Neural progenitor cell (in vitro differentiated cells): ENCODE results near the gene SPATA16. TPM values are rescaled to one million over a fixed set of nuclear protein-coding genes. Genes with fewer than 3 reads are reported as not detected.
"Not testable (repeated sequence)": the region's sequence is repeated elsewhere in the genome, so short reads cannot be mapped to it uniquely, and the experiment has no call there.

Experiments used
- DNase-seq: peaks from one replicate; pipeline ENCODE4 v3.0.0-alpha.2; 2016; ENCODE audit warnings: low spot score
- H2AFZ ChIP-seq: fragments of 200-600 bp; sonication (generic); replicated peaks from 2 replicates; pipeline ENCODE4 v1.6.1; 2016; ENCODE audit warnings: antibody characterized with exemption
- H3F3A ChIP-seq: fragments of 200-600 bp; sonication (generic); 2 replicates; pipeline ENCODE4 v1.6.1; 2016; ENCODE audit warnings: antibody characterized with exemption, low read depth
- H3K27ac ChIP-seq: fragments of 200-600 bp; sonication (generic); 2 replicates; pipeline ENCODE4 v1.5.1; 2016; ENCODE audit warnings: mild to moderate bottlenecking
- H3K27me3 ChIP-seq: fragments of 200-600 bp; sonication (generic); 2 replicates; pipeline ENCODE4 v1.6.1; 2016; ENCODE audit warnings: mild to moderate bottlenecking, moderate library complexity
- H3K36me3 ChIP-seq: fragments of 200-600 bp; sonication (generic); 2 replicates; pipeline ENCODE4 v1.5.1; 2016
- H3K4me1 ChIP-seq: fragments of 200-600 bp; sonication (generic); 2 replicates; pipeline ENCODE4 v1.6.1; 2016; ENCODE audit warnings: mixed run types
- H3K4me2 ChIP-seq: fragments of 200-600 bp; sonication (generic); 2 replicates; pipeline ENCODE4 v1.6.1; 2016
- H3K4me3 ChIP-seq: fragments of 200-600 bp; sonication (generic); 2 replicates; pipeline ENCODE4 v1.5.1; 2016
- H3K79me2 ChIP-seq: fragments of 200-600 bp; sonication (generic); 2 replicates; pipeline ENCODE4 v1.6.1; 2016; ENCODE audit warnings: low read depth
- H3K9ac ChIP-seq: fragments of 200-600 bp; sonication (generic); 2 replicates; pipeline ENCODE4 v1.6.1; 2016
- H3K9me3 ChIP-seq: fragments of 200-600 bp; sonication (generic); 2 replicates; pipeline ENCODE4 v1.5.1; 2016; ENCODE audit warnings: low read depth
- H4K20me1 ChIP-seq: fragments of 200-600 bp; sonication (generic); 2 replicates; pipeline ENCODE4 v1.6.1; 2016; ENCODE audit warnings: low read depth
- H3K27ac Mint-ChIP-seq: 3 replicates; pipeline ENCODE4 v1.8.0; 2021; ENCODE audit warnings: mixed read lengths
- H3K27me3 Mint-ChIP-seq: 2 replicates; pipeline ENCODE4 v1.8.0; 2022; ENCODE audit warnings: low read depth, mild to moderate bottlenecking, inconsistent platforms, moderate library complexity, mixed read lengths; ENCODE audit not compliant: insufficient read depth
- H3K36me3 Mint-ChIP-seq: 3 replicates; pipeline ENCODE4 v1.8.0; 2021; ENCODE audit warnings: mixed read lengths
- H3K4me1 Mint-ChIP-seq: 3 replicates; pipeline ENCODE4 v1.8.0; 2021; ENCODE audit warnings: mixed read lengths
- H3K4me3 Mint-ChIP-seq: 3 replicates; pipeline ENCODE4 v1.8.0; 2021; ENCODE audit warnings: mild to moderate bottlenecking, moderate library complexity, mixed read lengths
- H3K9me3 Mint-ChIP-seq: 3 replicates; pipeline ENCODE4 v1.8.0; 2020; ENCODE audit warnings: mixed read lengths
- EZH2 ChIP-seq: fragments of 200-600 bp; sonication (generic); IDR thresholded peaks from 2 replicates; pipeline ENCODE4 v1.6.1; 2017; ENCODE audit warnings: antibody characterized with exemption, mild to moderate bottlenecking, moderate library complexity
- EZH2phosphoT487 ChIP-seq: fragments of 200-600 bp; sonication (generic); IDR thresholded peaks from 2 replicates; pipeline ENCODE4 v1.6.1; 2017; ENCODE audit warnings: antibody characterized with exemption
- total RNA-seq: library from RNA; depleted of rRNA; stranded (reverse); fragments of >200 nt; gene quantifications from 2 replicates; pipeline ENCODE4 v1.2.3, GENCODE V29; 2015; ENCODE audit warnings: low replicate concordance
- TF ChIP-seq, protein P1 (sequence below): fragments of 200-600 bp; sonication (generic); IDR thresholded peaks from 2 replicates; pipeline ENCODE4 v1.5.1; 2017; ENCODE audit warnings: antibody characterized with exemption, mild to moderate bottlenecking

Gene SPATA16
- total RNA-seq, 1 donor from 2014 or later = not detected

DNA sequence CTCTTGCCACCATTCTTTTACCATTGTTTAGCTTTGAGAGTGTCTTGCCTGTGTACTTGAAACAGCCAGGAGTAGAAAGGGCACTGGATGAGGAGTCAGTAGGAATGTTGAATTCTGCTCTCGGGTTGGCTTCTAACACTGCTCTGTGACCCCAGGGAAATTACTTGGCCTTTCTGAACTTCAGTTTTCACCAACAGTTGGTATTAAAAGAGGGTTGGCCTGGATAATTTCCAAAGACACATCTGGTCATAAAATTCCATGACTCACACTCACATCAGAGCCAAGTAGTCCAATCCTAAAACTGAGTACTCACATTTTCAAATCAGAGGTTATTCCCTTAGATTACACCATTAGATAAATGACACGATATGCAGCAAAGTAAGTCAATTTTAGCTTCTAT, 248.9 kb downstream of the SPATA16 start:
- peaks cover 14% of the 10 kb centered on the region for H3K9me3 Mint-ChIP-seq

DNA sequence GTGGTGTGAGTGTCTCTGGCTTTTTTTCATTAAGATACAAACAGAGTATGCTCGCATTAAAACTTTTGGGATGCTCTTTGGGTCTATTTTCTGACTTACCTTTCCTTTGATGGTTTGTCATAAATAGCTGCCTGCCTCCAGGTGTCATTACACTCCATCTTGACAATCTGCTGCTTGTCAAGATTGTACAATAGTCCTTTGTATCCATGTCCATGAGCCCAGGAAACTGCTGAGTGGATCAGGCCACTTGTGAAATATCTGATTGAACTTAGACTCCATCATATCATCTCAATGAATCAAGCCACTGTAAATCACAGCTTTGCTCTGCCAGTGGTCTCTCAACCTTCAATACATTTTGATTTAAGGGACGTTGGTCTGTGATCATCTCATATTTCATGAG, 255.3 kb downstream of the SPATA16 start:
- Histone ChIP-seq H3K36me3 (no peaks in the 10 kb centered on the region), H3K27ac (no peak overlapping the region), H3K4me1 (no peaks in the 10 kb centered on the region), H3F3A (no peaks in the 10 kb centered on the region), H3K4me2 (no peak overlapping the region), H3K27me3 (no peaks in the 10 kb centered on the region), H3K9ac (no peak overlapping the region), H3K4me3 (no peak overlapping the region), H3K9me3 (no peaks in the 10 kb centered on the region), H3K79me2 (no peaks in the 10 kb centered on the region), H2AFZ (no peak overlapping the region), H4K20me1 (no peaks in the 10 kb centered on the region)
- Mint-ChIP-seq H3K36me3 (peaks cover 3% of the 10 kb centered on the region), H3K4me3 (no peak overlapping the region), H3K4me1 (no peaks in the 10 kb centered on the region), H3K27ac (no peak overlapping the region), H3K27me3 (peaks cover 5% of the 10 kb centered on the region), H3K9me3 (peaks cover 19% of the 10 kb centered on the region)
- TF ChIP-seq, protein P1, sequence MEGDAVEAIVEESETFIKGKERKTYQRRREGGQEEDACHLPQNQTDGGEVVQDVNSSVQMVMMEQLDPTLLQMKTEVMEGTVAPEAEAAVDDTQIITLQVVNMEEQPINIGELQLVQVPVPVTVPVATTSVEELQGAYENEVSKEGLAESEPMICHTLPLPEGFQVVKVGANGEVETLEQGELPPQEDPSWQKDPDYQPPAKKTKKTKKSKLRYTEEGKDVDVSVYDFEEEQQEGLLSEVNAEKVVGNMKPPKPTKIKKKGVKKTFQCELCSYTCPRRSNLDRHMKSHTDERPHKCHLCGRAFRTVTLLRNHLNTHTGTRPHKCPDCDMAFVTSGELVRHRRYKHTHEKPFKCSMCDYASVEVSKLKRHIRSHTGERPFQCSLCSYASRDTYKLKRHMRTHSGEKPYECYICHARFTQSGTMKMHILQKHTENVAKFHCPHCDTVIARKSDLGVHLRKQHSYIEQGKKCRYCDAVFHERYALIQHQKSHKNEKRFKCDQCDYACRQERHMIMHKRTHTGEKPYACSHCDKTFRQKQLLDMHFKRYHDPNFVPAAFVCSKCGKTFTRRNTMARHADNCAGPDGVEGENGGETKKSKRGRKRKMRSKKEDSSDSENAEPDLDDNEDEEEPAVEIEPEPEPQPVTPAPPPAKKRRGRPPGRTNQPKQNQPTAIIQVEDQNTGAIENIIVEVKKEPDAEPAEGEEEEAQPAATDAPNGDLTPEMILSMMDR = no peak
- TF ChIP-seq EZH2phosphoT487 (no peak), EZH2 (no peak)
- DNase-seq = no peak

More for the DNA sequence above, 248.9 kb downstream of the SPATA16 start:
- no peaks in the 10 kb centered on the region for H3K27me3 Mint-ChIP-seq
- Histone ChIP-seq H4K20me1 (no peaks in the 10 kb centered on the region), H3K4me2 (no peak overlapping the region), H3K27me3 (no peaks in the 10 kb centered on the region), H3K4me3 (no peak overlapping the region), H3K9ac (no peak overlapping the region), H3K27ac (no peak overlapping the region), H3K36me3 (no peaks in the 10 kb centered on the region), H3F3A (no peaks in the 10 kb centered on the region), H3K79me2 (no peaks in the 10 kb centered on the region), H2AFZ (no peak overlapping the region), H3K4me1 (no peaks in the 10 kb centered on the region), H3K9me3 (no peaks in the 10 kb centered on the region)
- H3K4me1 Mint-ChIP-seq = no peaks in the 10 kb centered on the region
- no peak overlapping the region for H3K4me3 Mint-ChIP-seq
- TF ChIP-seq EZH2 (no peak), EZH2phosphoT487 (no peak)
- TF ChIP-seq, protein P1 = no peak
- no peak for DNase-seq
- no peak overlapping the region for H3K27ac Mint-ChIP-seq
- no peaks in the 10 kb centered on the region for H3K36me3 Mint-ChIP-seq

DNA sequence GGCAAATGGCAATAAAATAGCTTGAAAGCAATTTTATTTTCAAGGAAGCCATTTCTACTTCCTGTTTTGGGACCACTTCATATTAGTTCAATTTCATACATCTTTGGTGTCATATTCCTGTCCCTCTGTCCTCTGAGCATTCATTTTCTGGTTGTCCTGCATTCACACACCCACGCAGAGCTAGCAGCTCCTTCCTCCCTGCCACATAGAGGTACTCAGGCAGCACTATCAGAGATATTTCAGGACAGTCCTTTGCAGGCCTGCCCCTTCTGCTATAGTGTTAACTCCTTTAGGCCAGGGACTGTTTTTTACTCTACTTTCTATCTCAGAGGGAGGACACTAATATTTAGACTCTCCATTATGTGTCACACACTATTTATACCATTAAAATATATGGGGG, 258.5 kb downstream of the SPATA16 start:
- Mint-ChIP-seq H3K9me3 (peaks cover 22% of the 10 kb centered on the region), H3K4me3 (no peak overlapping the region), H3K36me3 (peaks cover 8% of the 10 kb centered on the region), H3K27ac (no peak overlapping the region), H3K27me3 (peaks cover 5% of the 10 kb centered on the region), H3K4me1 (peaks cover 2% of the 10 kb centered on the region)
- Histone ChIP-seq H3K36me3 (no peaks in the 10 kb centered on the region), H3K27me3 (no peaks in the 10 kb centered on the region), H3K9me3 (no peaks in the 10 kb centered on the region), H3K4me2 (no peak overlapping the region), H3F3A (no peaks in the 10 kb centered on the region), H3K4me3 (no peak overlapping the region), H3K4me1 (no peaks in the 10 kb centered on the region), H2AFZ (no peak overlapping the region), H4K20me1 (no peaks in the 10 kb centered on the region), H3K9ac (no peak overlapping the region), H3K27ac (no peak overlapping the region), H3K79me2 (no peaks in the 10 kb centered on the region)
- no peak for TF ChIP-seq EZH2phosphoT487
- no peak for TF ChIP-seq EZH2
- TF ChIP-seq, protein P1 = no peak
- no peak for DNase-seq

DNA sequence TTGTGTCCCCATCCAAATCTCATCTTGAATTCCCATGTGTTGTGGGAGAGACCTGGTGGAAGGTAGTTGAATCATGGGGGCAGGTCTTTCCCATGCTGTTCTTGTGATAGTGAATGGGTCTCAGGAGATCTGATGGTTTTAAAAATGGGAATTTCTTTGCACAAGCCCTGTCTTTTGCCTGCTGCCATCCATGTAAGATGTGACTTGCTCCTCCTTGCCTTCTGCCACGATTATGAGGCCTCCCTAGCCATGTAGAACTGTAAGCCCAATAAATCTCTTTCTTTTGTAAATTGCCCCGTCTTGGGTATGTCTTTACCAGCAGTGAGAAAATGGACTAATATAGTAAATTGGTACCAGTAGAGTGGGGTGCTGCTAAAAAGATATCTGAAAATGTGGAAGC, 261.7 kb downstream of the SPATA16 start:
- H3K27ac Mint-ChIP-seq, H3K4me3 Mint-ChIP-seq, H3K4me3 ChIP-seq, H3K4me2 ChIP-seq, H3K36me3 ChIP-seq, H3K9ac ChIP-seq, H3K4me1 ChIP-seq, H3K27me3 ChIP-seq, H2AFZ ChIP-seq, H4K20me1 ChIP-seq, H3K27ac ChIP-seq, H3K36me3 Mint-ChIP-seq, H3K9me3 ChIP-seq, H3K27me3 Mint-ChIP-seq, DNase-seq, H3K79me2 ChIP-seq, H3F3A ChIP-seq: not testable (repeated sequence)
- peaks cover 17% of the 10 kb centered on the region for H3K4me1 Mint-ChIP-seq
- H3K9me3 Mint-ChIP-seq = peaks cover 22% of the 10 kb centered on the region
